GM12874 (cell line): ENCODE results near the gene GALNTL6.

Experiments
- TF ChIP-seq, protein P1 (sequence below): IDR thresholded peaks from 2 replicates; pipeline ENCODE4 v1.5.1; 2011; ENCODE audit warnings: low read depth, mild to moderate bottlenecking, control low read depth, low read length, moderate library complexity; ENCODE audit not compliant: insufficient read depth

GALNTL6 gene

DNA sequence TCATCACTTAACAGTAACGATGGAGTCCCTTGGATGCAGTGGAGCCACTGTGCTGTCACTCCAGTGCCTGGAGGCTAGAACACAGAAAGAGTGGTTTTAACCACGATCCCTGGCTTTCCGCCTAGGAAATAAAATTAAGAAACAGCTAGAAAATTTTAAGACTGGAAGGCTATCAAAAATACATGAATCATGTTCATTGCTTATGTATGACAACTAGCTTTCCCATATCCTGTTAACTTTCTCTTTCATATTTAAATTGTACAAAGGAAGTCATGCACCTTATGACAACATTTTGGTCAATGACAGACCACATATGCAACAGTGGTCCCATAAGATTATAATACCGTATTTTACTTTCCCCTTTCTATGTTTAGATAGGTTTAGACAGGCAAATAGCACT lies 115.1 kb downstream of the GALNTL6 start:
- TF ChIP-seq, protein P1, sequence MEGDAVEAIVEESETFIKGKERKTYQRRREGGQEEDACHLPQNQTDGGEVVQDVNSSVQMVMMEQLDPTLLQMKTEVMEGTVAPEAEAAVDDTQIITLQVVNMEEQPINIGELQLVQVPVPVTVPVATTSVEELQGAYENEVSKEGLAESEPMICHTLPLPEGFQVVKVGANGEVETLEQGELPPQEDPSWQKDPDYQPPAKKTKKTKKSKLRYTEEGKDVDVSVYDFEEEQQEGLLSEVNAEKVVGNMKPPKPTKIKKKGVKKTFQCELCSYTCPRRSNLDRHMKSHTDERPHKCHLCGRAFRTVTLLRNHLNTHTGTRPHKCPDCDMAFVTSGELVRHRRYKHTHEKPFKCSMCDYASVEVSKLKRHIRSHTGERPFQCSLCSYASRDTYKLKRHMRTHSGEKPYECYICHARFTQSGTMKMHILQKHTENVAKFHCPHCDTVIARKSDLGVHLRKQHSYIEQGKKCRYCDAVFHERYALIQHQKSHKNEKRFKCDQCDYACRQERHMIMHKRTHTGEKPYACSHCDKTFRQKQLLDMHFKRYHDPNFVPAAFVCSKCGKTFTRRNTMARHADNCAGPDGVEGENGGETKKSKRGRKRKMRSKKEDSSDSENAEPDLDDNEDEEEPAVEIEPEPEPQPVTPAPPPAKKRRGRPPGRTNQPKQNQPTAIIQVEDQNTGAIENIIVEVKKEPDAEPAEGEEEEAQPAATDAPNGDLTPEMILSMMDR = no peak

GRCh38 chr4:171929477-171929876 lies 116.3 kb downstream of the GALNTL6 start:
- TF ChIP-seq, protein P1 = no peak

DNA sequence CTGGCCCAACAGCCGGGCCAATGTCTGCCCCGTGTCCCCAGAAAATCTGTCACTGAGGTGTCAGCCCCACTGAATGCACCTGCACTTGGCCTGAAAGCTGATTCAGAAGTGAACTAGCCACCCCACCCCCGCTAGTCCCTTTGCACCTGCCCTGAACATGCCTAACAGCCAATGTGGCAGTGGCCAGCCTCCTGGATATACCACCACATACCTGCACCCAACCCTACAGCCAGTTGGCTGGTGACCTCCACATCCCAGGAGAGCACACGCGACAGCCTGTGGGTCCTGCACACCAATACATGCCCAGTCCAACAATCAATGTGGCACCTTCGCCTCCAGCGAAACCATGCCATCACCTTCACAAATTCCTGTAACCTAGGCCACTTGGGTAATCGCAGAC lies 116.7 kb downstream of the GALNTL6 start:
- TF ChIP-seq, protein P1 = no peak

DNA sequence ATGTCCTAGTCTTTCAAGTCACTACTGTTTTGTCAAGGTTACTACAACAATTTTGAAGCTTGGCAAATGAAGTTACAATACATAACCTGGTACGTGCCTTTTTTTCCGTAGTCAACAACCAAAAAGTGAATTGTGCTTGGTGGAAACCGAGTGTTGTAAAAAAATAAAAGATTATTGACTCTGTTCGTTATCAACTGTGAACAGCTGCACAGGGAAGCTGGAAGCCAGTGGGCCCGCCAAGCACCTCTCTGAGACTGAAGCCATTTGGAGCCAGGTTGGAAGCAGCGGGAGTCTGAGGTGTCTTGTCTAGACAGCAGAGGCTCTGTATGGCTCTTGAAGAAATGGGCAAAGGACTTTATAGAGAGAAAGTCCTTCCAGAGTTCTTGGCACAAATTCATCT lies 119.0 kb downstream of the GALNTL6 start:
- TF ChIP-seq, protein P1 = no peak

GRCh38 chr4:171940656-171941055 lies 127.5 kb downstream of the GALNTL6 start:
- TF ChIP-seq, protein P1 = no peak

- TF ChIP-seq, protein P1 = no peak
Observed at GRCh38 chr4:171947400-171947799, 134.2 kb downstream of the GALNTL6 start.

DNA sequence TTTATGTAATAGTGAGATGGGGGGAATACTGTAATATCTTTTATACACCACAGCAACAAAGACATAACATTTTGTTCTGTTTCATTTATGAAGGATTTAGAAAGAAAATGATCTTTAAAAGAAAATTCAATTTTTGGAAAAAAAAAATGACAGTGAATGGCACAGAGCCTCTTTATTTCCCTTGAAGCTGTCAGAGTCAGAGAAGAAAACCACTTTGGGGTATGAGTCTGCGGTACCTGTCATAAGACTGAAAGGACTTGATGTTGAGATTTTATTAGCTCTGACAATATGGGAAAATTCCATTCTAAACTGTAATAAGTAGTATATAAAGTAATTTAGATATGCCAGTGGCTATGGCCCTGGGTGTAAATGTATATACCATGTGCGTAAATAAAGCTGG lies 134.8 kb downstream of the GALNTL6 start:
- TF ChIP-seq, protein P1 = no peak

GRCh38 chr4:171954650-171955049 lies 141.4 kb downstream of the GALNTL6 start:
- TF ChIP-seq, protein P1 = no peak
